Thyroid gland (tissue), 4 donors: Measurements from ENCODE around the gene NRG3. TPM values are rescaled to one million over a fixed set of nuclear protein-coding genes. Genes with fewer than 3 reads are reported as not detected.

Experiments used
- DNase-seq, 2 donors: peaks; one replicate each; pipeline ENCODE4 v3.0.0-alpha.2; 2019
- H3K27ac ChIP-seq, 3 donors: fragments of 200-600 bp; sonication (generic); 1 replicate in 2 of 3; 2 replicates in 1 of 3; pipeline ENCODE4 v1.5.1; 2016 to 2019; ENCODE audit warnings: mild to moderate bottlenecking in 1 of 3, moderate library complexity in 1 of 3
- H3K27me3 ChIP-seq: fragments of 200-600 bp; sonication (generic); one replicate; pipeline ENCODE4 v1.5.1; 2019
- H3K36me3 ChIP-seq, 2 donors: fragments of 200-600 bp; sonication (generic); one replicate each; pipeline ENCODE4 v1.5.1; 2016 to 2019
- H3K4me1 ChIP-seq, 2 donors: fragments of 200-600 bp; sonication (generic); one replicate each; pipeline ENCODE4 v1.5.1; 2017 to 2019
- H3K4me3 ChIP-seq, 3 donors: fragments of 200-600 bp; sonication (generic); replicated peaks in 1 of 3; 1 replicate in 2 of 3; 2 replicates in 1 of 3; pipeline ENCODE4 v1.5.1; 2016; ENCODE audit warnings: mild to moderate bottlenecking in 1 of 3
- H3K9me3 ChIP-seq: fragments of 200-600 bp; sonication (generic); one replicate; pipeline ENCODE4 v1.5.1; 2017
- POLR2A ChIP-seq, 2 donors: fragments of 450-650 bp; IDR thresholded peaks; one replicate each; pipeline ENCODE4 v1.6.1; 2017; ENCODE audit warnings: antibody characterized with exemption in 2 of 2, mild to moderate bottlenecking in 2 of 2, moderate library complexity in 1 of 2
- WGBS, 2 donors: methylation state at CpG; one replicate each; pipeline ENCODE4 v1.1.5; 2017; 5-methylcytosine and 5-hydroxymethylcytosine counted together
- intact Hi-C: fragments of 100-400 bp; cut with DNase I; formaldehyde crosslinking; loops from one replicate; pipeline ENCODE4 v1.15.1; 2023
- total RNA-seq, 4 donors: library from RNA; depleted of rRNA; stranded (reverse); fragments of >200 nt; gene quantifications; one replicate each; pipeline ENCODE4 v1.2.3, GENCODE V29; 2016
- TF ChIP-seq, protein P1 (sequence below), 6 experiments: fragments of 200-600 bp in 3 of 6; fragments of 450-650 bp in 3 of 6; sonication (generic) in 3 of 6; IDR thresholded peaks; one replicate each; pipeline ENCODE4 v1.5.1; 2016 to 2019; ENCODE audit warnings: antibody characterized with exemption in 6 of 6, mild to moderate bottlenecking in 2 of 6, inconsistent platforms in 1 of 6, moderate library complexity in 1 of 6

The NRG3 gene
- total RNA-seq, 4 donors from 2014 or later, result 0.67 to 1.8 (median 1.3) TPM

DNA sequence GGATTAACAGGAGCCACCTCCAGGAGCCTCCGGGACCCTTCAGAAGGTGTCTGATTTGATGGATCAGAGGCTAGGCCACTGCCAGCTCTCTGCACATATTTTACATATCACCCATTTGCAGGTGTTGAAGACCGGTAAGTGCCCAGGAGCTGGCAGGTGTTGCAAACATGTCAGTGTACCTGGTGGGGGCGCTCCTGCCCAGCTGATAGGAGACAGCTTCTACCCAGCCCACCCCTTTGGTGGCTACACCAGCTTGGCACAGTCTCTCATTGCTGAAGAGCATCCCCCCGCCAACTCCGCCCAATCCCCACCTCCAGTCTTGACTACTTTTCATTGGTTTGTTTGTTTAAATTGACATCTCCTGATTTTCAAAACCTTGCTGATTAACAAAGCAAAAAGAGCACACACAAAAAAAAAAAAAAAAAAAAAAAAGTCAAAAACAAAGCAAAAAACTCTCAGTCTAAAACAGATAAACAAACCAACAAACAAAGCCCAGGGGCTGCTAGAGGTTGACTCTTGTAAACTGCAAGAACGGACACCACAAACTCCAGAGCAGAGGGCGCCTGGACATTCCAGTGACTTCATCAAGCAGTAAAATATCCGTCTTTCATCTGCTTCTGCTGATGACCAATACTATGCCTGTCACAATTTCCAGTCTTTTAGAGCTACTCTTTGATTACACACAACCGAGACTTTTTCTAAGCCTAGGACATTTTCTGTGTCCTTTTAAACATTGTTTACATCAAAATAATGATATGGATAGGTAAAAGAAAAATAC, 275.3 kb downstream of the NRG3 start:
- Histone ChIP-seq H3K9me3 (no peaks in the 10 kb centered on the region), H3K36me3 (no peaks in the 10 kb centered on the region), H3K27ac (no peak overlapping the region), H3K4me3 (no peak overlapping the region), H3K27me3 (no peaks in the 10 kb centered on the region), H3K4me1 (no peaks in the 10 kb centered on the region)
- TF ChIP-seq POLR2A (IDR thresholded peaks at IDR 0.05), result no peak
- TF ChIP-seq, protein P1, sequence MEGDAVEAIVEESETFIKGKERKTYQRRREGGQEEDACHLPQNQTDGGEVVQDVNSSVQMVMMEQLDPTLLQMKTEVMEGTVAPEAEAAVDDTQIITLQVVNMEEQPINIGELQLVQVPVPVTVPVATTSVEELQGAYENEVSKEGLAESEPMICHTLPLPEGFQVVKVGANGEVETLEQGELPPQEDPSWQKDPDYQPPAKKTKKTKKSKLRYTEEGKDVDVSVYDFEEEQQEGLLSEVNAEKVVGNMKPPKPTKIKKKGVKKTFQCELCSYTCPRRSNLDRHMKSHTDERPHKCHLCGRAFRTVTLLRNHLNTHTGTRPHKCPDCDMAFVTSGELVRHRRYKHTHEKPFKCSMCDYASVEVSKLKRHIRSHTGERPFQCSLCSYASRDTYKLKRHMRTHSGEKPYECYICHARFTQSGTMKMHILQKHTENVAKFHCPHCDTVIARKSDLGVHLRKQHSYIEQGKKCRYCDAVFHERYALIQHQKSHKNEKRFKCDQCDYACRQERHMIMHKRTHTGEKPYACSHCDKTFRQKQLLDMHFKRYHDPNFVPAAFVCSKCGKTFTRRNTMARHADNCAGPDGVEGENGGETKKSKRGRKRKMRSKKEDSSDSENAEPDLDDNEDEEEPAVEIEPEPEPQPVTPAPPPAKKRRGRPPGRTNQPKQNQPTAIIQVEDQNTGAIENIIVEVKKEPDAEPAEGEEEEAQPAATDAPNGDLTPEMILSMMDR (IDR thresholded peaks at IDR 0.05), result peak in 3 of 6 experiments; percentile 27 to 39 (median 27)
- DNase-seq, result peak; percentile 42 to 56
- intact Hi-C loops, result no loop called here
- 57 to 65% methylated on average over 9 of the region's 9 CpGs for WGBS, 2 donors

DNA sequence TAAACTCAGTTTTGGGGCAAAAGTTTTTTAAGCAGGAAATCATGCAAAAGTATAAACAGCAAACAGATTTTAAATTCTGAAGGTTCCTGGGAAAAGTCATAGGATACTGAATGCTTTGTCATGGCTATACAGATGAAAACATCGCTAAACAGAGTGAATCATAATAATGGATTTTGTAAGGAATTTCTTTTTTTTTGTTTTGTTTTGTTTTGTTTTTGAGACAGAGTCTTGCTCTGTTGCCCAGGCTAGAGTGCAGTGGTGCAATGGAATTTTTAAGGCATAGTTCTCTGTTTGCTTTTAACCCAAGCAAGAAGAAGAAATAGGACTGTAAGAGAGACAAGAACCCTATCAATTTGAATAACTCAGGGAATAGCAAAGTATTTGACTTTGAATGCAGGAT, 285.3 kb downstream of the NRG3 start:
- Histone ChIP-seq H3K4me3 (no peak overlapping the region), H3K27ac (no peak overlapping the region), H3K9me3 (no peaks in the 10 kb centered on the region), H3K4me1 (peaks cover 0 to 6% of the 10 kb centered on the region in 2 donors), H3K36me3 (no peaks in the 10 kb centered on the region), H3K27me3 (no peaks in the 10 kb centered on the region)
- intact Hi-C loops, result no loop called here
- TF ChIP-seq, protein P1 (IDR thresholded peaks at IDR 0.05), result no peak
- no peak for TF ChIP-seq POLR2A (IDR thresholded peaks at IDR 0.05)
- DNase-seq, result no peak
- 86 to 93% methylated on average over 1 of the region's 1 CpG for WGBS, 2 donors

DNA sequence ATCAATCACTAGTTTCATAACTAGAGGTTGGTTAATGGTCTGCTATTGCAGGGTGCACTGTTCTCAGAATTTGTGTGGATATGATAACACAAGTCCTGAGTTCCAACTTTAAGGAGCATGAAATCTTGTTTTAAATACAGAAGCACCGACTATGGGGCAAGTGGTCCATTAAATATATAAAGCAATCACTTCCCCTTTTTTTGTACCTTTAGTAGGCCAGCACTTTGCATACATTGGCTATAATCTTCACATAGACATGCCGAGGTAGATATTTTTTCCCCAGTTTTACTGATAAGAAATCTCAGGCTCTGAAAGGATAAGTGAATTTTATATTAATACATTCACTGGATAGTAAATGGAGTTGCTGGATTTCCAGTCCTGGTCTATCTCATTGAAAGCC, 286.3 kb downstream of the NRG3 start:
- Histone ChIP-seq H3K36me3 (no peaks in the 10 kb centered on the region), H3K4me1 (peaks cover 0 to 6% of the 10 kb centered on the region in 2 donors), H3K4me3 (no peak overlapping the region), H3K27me3 (no peaks in the 10 kb centered on the region), H3K27ac (no peak overlapping the region), H3K9me3 (no peaks in the 10 kb centered on the region)
- intact Hi-C loops, result no loop called here
- DNase-seq, result no peak
- TF ChIP-seq, protein P1 (IDR thresholded peaks at IDR 0.05), result no peak
- TF ChIP-seq POLR2A (IDR thresholded peaks at IDR 0.05), result no peak
- 73 to 92% methylated on average over 2 of the region's 2 CpGs for WGBS, 2 donors

DNA sequence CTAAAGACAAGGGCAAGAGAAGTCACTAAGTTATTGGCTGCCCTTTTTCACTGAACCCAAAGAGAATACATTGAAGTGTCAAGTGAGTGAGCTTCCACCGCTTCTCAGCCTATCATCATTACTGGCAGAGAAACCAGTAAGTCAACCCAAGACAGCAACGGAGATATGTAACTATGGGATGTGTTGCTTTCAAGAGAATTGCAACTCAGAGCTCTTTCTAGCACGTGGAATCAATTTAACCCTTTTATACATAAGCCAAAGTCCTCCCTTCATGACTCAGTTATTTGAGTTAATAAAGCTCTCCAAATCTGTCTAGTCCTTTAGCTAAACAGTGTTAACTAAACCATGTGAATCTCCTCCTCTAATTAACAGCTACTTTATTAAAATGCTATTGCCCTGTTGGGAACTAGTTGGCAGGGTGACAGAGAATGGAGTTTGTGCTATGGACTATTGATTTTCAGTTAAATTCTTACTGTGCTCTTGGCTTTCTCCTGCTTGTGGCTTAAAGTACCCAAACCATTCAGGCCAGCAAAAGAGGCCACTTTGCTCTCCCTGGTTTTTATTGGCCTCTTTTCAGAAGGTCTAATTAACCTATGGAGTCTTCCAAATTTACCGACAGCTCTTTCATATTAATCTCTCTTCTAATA, 287.7 kb downstream of the NRG3 start:
- intact Hi-C loops, result no loop called here
- WGBS, 2 donors, result 25 to 27% methylated on average over 4 of the region's 4 CpGs
- H3K27me3 ChIP-seq, result no peaks in the 10 kb centered on the region
- H3K4me3 ChIP-seq, result no peak overlapping the region
- no peaks in the 10 kb centered on the region for H3K9me3 ChIP-seq
- H3K27ac ChIP-seq, result no peak overlapping the region
- H3K4me1 ChIP-seq, result peaks cover 0 to 6% of the 10 kb centered on the region in 2 donors
- DNase-seq, result peak; percentile 7 to 10
- TF ChIP-seq, protein P1 (IDR thresholded peaks at IDR 0.05), result no peak
- no peak for TF ChIP-seq POLR2A (IDR thresholded peaks at IDR 0.05)
- H3K36me3 ChIP-seq, result no peaks in the 10 kb centered on the region

DNA sequence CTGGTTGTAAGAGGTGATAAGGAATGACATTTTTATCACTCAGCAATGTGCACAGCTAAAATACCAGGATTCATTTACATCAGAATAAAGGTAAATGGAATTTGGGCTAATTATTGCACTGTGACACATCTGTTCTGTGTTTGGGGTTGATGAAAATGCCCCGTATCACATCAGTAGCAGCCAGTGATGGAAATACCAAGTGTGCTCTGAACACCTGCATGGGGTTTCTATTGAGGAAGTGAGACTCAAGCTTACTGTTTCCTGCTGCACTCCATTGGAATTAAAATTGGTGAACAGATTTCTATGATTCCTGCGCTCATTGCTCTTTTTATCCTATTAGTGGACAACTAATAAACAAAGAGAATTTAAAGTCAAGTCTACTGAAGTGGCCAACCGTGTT, 296.9 kb downstream of the NRG3 start:
- Histone ChIP-seq H3K36me3 (no peaks in the 10 kb centered on the region), H3K27me3 (no peaks in the 10 kb centered on the region), H3K9me3 (no peaks in the 10 kb centered on the region), H3K4me1 (no peaks in the 10 kb centered on the region), H3K27ac (no peak overlapping the region), H3K4me3 (no peak overlapping the region)
- no peak for DNase-seq
- TF ChIP-seq, protein P1 (IDR thresholded peaks at IDR 0.05), result no peak
- TF ChIP-seq POLR2A (IDR thresholded peaks at IDR 0.05), result no peak
- intact Hi-C loops, result no loop called here
- WGBS, 2 donors, result 86 to 91% methylated on average over 3 of the region's 3 CpGs
